Left cardiac atrium (tissue), 4 donors: ENCODE data around the gene ZNF496. TPM values are rescaled to one million over a fixed set of nuclear protein-coding genes. Genes with fewer than 3 reads are reported as not detected.
"Not testable (repeated sequence)": the region's sequence is repeated elsewhere in the genome, so short reads cannot be mapped to it uniquely, and the experiment has no call there.

Experiments used
- ATAC-seq, 2 donors: fragments of 200-7000 bp; cut with Tn5 transposase; one replicate each; pipeline ENCODE4 v1.9.1; 2020; ENCODE audit warnings: mild to moderate bottlenecking in 2 of 2, moderate library complexity in 2 of 2
- DNase-seq: peaks from one replicate; pipeline ENCODE4 v3.0.0-alpha.2; 2020
- intact Hi-C, 2 donors: fragments of 100-400 bp; cut with DNase I; formaldehyde crosslinking; loops; one replicate each; pipeline versions ENCODE4 v1.14.1 to v1.15.1; 2022 to 2023
- total RNA-seq, 2 donors: library from RNA; stranded (reverse); fragmentation: NEBNext Ultra II Directional; extraction: Animal tissue kit (Norgen Biotek cat#: 25700); gene quantifications; one replicate each; pipeline ENCODE4 v1.2.1, GENCODE V29; 2021
- donor health status: DM: no; HTN: yes; CAD: no.
- donor health status: DM: no; HTN: yes; CAD: no; lungs with severe emphysema.
- donor health status: DM: yes; HTN: yes; CAD: no.
- donor health status: Dilated cardiomyopathy.

ZNF496 gene
- total RNA-seq, 2 donors from 2014 or later = 12.2 to 16.4 TPM

- ATAC-seq (no peak), DNase-seq (no peak)
- intact Hi-C loops = no loop called here
Measured at GRCh38 chr1:247270003-247270402, 61.7 kb downstream of the ZNF496 start.

- intact Hi-C loops = no loop called here
- no peak for DNase-seq
- no peak for ATAC-seq
Measured at GRCh38 chr1:247269133-247269532, 62.5 kb downstream of the ZNF496 start.

- intact Hi-C loops = no loop called here
- ATAC-seq (no peak), DNase-seq (no peak)
Measured at GRCh38 chr1:247268390-247269045, 63.1 kb downstream of the ZNF496 start.

- no peak for ATAC-seq
- intact Hi-C loops = no loop called here
- no peak for DNase-seq
Measured at GRCh38 chr1:247266053-247266452, 65.6 kb downstream of the ZNF496 start.

GRCh38 chr1:247255772-247256171, 75.9 kb downstream of the ZNF496 start, which contains the start of gene VN1R5:
VN1R5 (plus strand) TSS chr1:247256072.
- DNase-seq, intact Hi-C loops, ATAC-seq: not testable (repeated sequence)

GRCh38 chr1:247247568-247247967, 84.1 kb downstream of the ZNF496 start:
- intact Hi-C loops = no loop called here
- DNase-seq (no peak), ATAC-seq (no peak)

Other genes starting within 250 kb of the ZNF496 start
- gene ZNF669, start 227.5 kb downstream of the ZNF496 start, total RNA-seq = 1 to 10 TPM; 5.1 TPM
- gene ZNF124, start 159.8 kb downstream of the ZNF496 start, total RNA-seq = 10 to 100 TPM in 1 of 2 donors, 1 to 10 TPM in 1; 10.0 to 15.5 TPM
- not detected for gene VN1R5, start 75.8 kb downstream of the ZNF496 start, total RNA-seq
- gene NLRP3, start 84.3 kb upstream of the ZNF496 start, total RNA-seq = 1 to 10 TPM in 1 of 2 donors, under 1 TPM in 1; 0.71 to 2.0 TPM
- not detected for gene OR2B11, start 126.2 kb upstream of the ZNF496 start, total RNA-seq
- not detected for gene OR2C3, start 204.6 kb upstream of the ZNF496 start, total RNA-seq
- under 1 TPM in 1 of 2 donors, not detected in 1; 0.59 TPM for gene GCSAML, start 217.3 kb upstream of the ZNF496 start, total RNA-seq